ENCODE results near the gene ITGB1BP1. TPM values are rescaled to one million over a fixed set of nuclear protein-coding genes. Genes with fewer than 3 reads are reported as not detected.

ITGB1BP1 gene
- polyA plus RNA-seq, 1 of the 3 experiments (the other 2 are of a cell fraction), result 56.6 TPM

- Histone ChIP-seq H3K27ac (ENCODE audit: low read depth in 2 of 2, low read length in 1 of 2) (peak overlapping the region in 1 of 2 experiments; percentile 62; a peak in 2 of 4 replicates), H3K27me3 (ENCODE audit: insufficient read depth) (no peaks in the 10 kb centered on the region), H3K9me2 (no peaks in the 10 kb centered on the region), H3K79me2 (ENCODE audit: insufficient read depth) (no peaks in the 10 kb centered on the region), H3F3A (replicated peaks; ENCODE audit: insufficient read depth) (peaks cover 13% of the 10 kb centered on the region), H3K4me2 (no peak overlapping the region; the same call in 1 of the 2 replicates), H3K4me1 (ENCODE audit: control insufficient read depth in 1 of 2, insufficient read depth in 2 of 2, low read depth in 1 of 2, low read length in 1 of 2) (peaks cover 0 to 12% of the 10 kb centered on the region in 2 experiments; a peak in 1 of 4 replicates), H3K4me3 (ENCODE audit: low read depth in 2 of 2, low read length in 1 of 2) (no peak overlapping the region), H4K20me1 (ENCODE audit: insufficient read depth) (no peaks in the 10 kb centered on the region), H3K9ac (0 out of 2 replicates have a peak overlapping the region, but pooled peaks have one; percentile 19), H3K9me3 (no peaks in the 10 kb centered on the region), H2AFZ (ENCODE audit: low read depth) (no peak overlapping the region), H3K36me3 (replicated peaks in 1 of 2; ENCODE audit: control insufficient read depth in 1 of 2, insufficient read depth in 2 of 2, low read length in 1 of 2) (peaks cover 66 to 77% of the 10 kb centered on the region in 2 experiments)
- 95% methylated on average over 1 of the region's 1 CpG for WGBS (ENCODE audit: low lambda C conversion rate)
- ChIA-PET CTCF (interaction anchor here (2.5 kb wide), 1 partner anchor 10 kb away, joined by 7 read pairs; no protein-coding TSS in a partner anchor), POLR2A (no interaction called here)
- TF ChIP-seq MXI1 (IDR thresholded peaks at IDR 0.05; ENCODE audit: low read depth, low read length), result no peak
- TF ChIP-seq JUND (IDR thresholded peaks at IDR 0.05), result peak; percentile 21; the same call in 1 of the 2 replicates
- TF ChIP-seq PBX3 (IDR thresholded peaks at IDR 0.05), result no peak
- peak; percentile 35; the same call in 1 of the 2 replicates for TF ChIP-seq FOSL2 (IDR thresholded peaks at IDR 0.05; ENCODE audit: borderline replicate concordance, low read depth)
- no peak for TF ChIP-seq EZH2phosphoT487 (IDR thresholded peaks at IDR 0.05; ENCODE audit: borderline replicate concordance, low read depth)
- no peak for TF ChIP-seq CTCF (IDR thresholded peaks at IDR 0.05)
- no peak for DNase-seq
Observed at GRCh38 chr2:9439536-9439935, 16.2 kb upstream of the ITGB1BP1 start.

- H3K4me1 ChIP-seq (ENCODE audit: control insufficient read depth in 1 of 2, insufficient read depth in 2 of 2, low read depth in 1 of 2, low read length in 1 of 2), result peaks cover 0 to 15% of the 10 kb centered on the region in 2 experiments; a peak in 3 of 4 replicates
- H3K27ac ChIP-seq (ENCODE audit: low read depth in 2 of 2, low read length in 1 of 2), result no peak overlapping the region
- no peak overlapping the region for H3K4me3 ChIP-seq (ENCODE audit: low read depth in 2 of 2, low read length in 1 of 2)
- POLR2A ChIA-PET, result interaction anchor here (0.8 kb wide), 1 partner anchor 824 kb away, joined by 3 read pairs; no protein-coding TSS in a partner anchor
- no peaks in the 10 kb centered on the region for H3K27me3 ChIP-seq (ENCODE audit: insufficient read depth)
- no peaks in the 10 kb centered on the region for H3K9me3 ChIP-seq
- H3K36me3 ChIP-seq (replicated peaks in 1 of 2; ENCODE audit: control insufficient read depth in 1 of 2, insufficient read depth in 2 of 2, low read length in 1 of 2), result peaks cover 74 to 79% of the 10 kb centered on the region in 2 experiments
- no peak overlapping the region for H2AFZ ChIP-seq (ENCODE audit: low read depth)
- no peaks in the 10 kb centered on the region for H3K79me2 ChIP-seq (ENCODE audit: insufficient read depth)
- H3K4me2 ChIP-seq, result no peak overlapping the region
- no peak for DNase-seq
- H4K20me1 ChIP-seq (ENCODE audit: insufficient read depth), result no peaks in the 10 kb centered on the region
- no peak overlapping the region for H3K9ac ChIP-seq
- 89% methylated on average over 2 of the region's 2 CpGs for WGBS (ENCODE audit: low lambda C conversion rate)
- no peaks in the 10 kb centered on the region for H3K9me2 ChIP-seq
- peaks cover 17% of the 10 kb centered on the region for H3F3A ChIP-seq (replicated peaks; ENCODE audit: insufficient read depth)
- TF ChIP-seq TCF12 (IDR thresholded peaks at IDR 0.05) (no peak), IRF3 (IDR thresholded peaks at IDR 0.05; ENCODE audit: low read depth, low read length) (no peak), SMC3 (IDR thresholded peaks at IDR 0.05; ENCODE audit: low read depth, low read length) (no peak), TAF1 (IDR thresholded peaks at IDR 0.05; ENCODE audit: borderline replicate concordance, low read depth, low read length) (no peak), JUND (IDR thresholded peaks at IDR 0.05) (no peak), REST (IDR thresholded peaks at IDR 0.05; ENCODE audit: low read depth, low read length) (no peak)
- CTCF ChIA-PET, result interaction anchor here (0.7 to 0.9 kb wide), 5 partner anchors 10 to 613 kb away, joined by 3 to 6 read pairs (median 3); no protein-coding TSS in a partner anchor
Observed at GRCh38 chr2:9434489-9434888, 11.2 kb upstream of the ITGB1BP1 start.

Data from SK-N-SH (cell line).